OCI-LY7 (cell line): ENCODE results near the gene LRG1. TPM values are rescaled to one million over a fixed set of nuclear protein-coding genes. Genes with fewer than 3 reads are reported as not detected.

Source experiments
- BruUV-seq: library from RNA; stranded (reverse); fragments of 400-500 nt; replicated peaks from 2 replicates; lab custom pipeline; 2021; lab: Mats Ljungman, UMichigan
- CTCF ChIA-PET: fragments of 300-600 bp; sonication (Branson Sonifier 250); formaldehyde crosslinking; loops from one replicate; lab custom pipeline; 2022; ENCODE audit warnings: antibody characterized with exemption; ENCODE audit not compliant: unreplicated experiment; lab: Charles Lee
- POLR2A ChIA-PET: fragments of 300-600 bp; sonication (Branson Sonifier 250); formaldehyde crosslinking; loops from one replicate; lab custom pipeline; 2022; ENCODE audit warnings: antibody characterized with exemption; lab: Charles Lee
- DNase-seq: peaks from one replicate; pipeline ENCODE4 v3.0.0-alpha.2; 2015; ENCODE audit warnings: low spot score
- H2AFZ ChIP-seq: fragments of 200-600 bp; sonication (generic), shearing (Covaris generic); 2 replicates; pipeline ENCODE4 v1.6.1; 2014; ENCODE audit warnings: mild to moderate bottlenecking, antibody characterized with exemption, low read length, moderate library complexity
- H3K27ac ChIP-seq: fragments of 200-600 bp; sonication (generic); 2 replicates; pipeline ENCODE4 v1.5.1; 2014; ENCODE audit warnings: mixed run types, low read depth, mild to moderate bottlenecking, moderate library complexity, low read length, inconsistent platforms; ENCODE audit not compliant: poor library complexity, severe bottlenecking
- H3K36me3 ChIP-seq: fragments of 200-600 bp; sonication (generic); 2 replicates; pipeline ENCODE4 v1.6.1; 2014; ENCODE audit warnings: mild to moderate bottlenecking, antibody characterized with exemption, low read length, moderate library complexity, mixed read lengths; ENCODE audit not compliant: insufficient read depth
- H3K4me1 ChIP-seq: fragments of 200-600 bp; sonication (generic); 2 replicates; pipeline ENCODE4 v1.5.1; 2014; ENCODE audit warnings: mild to moderate bottlenecking, low read length; ENCODE audit not compliant: insufficient read depth, poor library complexity, severe bottlenecking
- H3K4me2 ChIP-seq: fragments of 200-600 bp; sonication (generic); 2 replicates; pipeline ENCODE4 v1.6.1; 2014; ENCODE audit warnings: mild to moderate bottlenecking, low read length
- H3K4me3 ChIP-seq: fragments of 200-600 bp; sonication (generic); 2 replicates; pipeline ENCODE4 v1.5.1; 2014; ENCODE audit warnings: mild to moderate bottlenecking, low read depth, low read length; ENCODE audit not compliant: poor library complexity, severe bottlenecking
- H3K79me2 ChIP-seq: fragments of 200-600 bp; sonication (generic); 2 replicates; pipeline ENCODE4 v1.6.1; 2016; ENCODE audit warnings: low read depth, mild to moderate bottlenecking, low read length, moderate library complexity, mixed read lengths; ENCODE audit not compliant: insufficient read depth
- H3K9me2 ChIP-seq: fragments of 200-600 bp; sonication (generic); 2 replicates; pipeline ENCODE4 v1.6.1; 2016; ENCODE audit warnings: mild to moderate bottlenecking, low read length, mixed read lengths; ENCODE audit not compliant: insufficient read depth
- H3K9me3 ChIP-seq: fragments of 200-600 bp; sonication (generic); 2 replicates; pipeline ENCODE4 v1.6.1; 2014; ENCODE audit warnings: mild to moderate bottlenecking, mixed run types, low read length, mixed read lengths
- H4K20me1 ChIP-seq: fragments of 200-600 bp; sonication (generic); 2 replicates; pipeline ENCODE4 v1.6.1; 2014; ENCODE audit warnings: mild to moderate bottlenecking, antibody characterized with exemption, low read length, moderate library complexity, mixed read lengths; ENCODE audit not compliant: insufficient read depth
- EZH2phosphoT487 ChIP-seq: fragments of 200-600 bp; sonication (generic); IDR thresholded peaks from 2 replicates; pipeline ENCODE4 v1.6.1; 2018; ENCODE audit warnings: low read depth, borderline replicate concordance, mild to moderate bottlenecking, mixed run types, antibody characterized with exemption, low read length, moderate library complexity, mixed read lengths
- intact Hi-C: fragments of 100-400 bp; cut with micrococcal nuclease; formaldehyde crosslinking; loops from one replicate; pipeline ENCODE4 v1.10.0; 2022; ENCODE audit not compliant: unreplicated experiment
- total RNA-seq, 2 experiments: library from RNA; depleted of rRNA in 1 of 2; stranded (reverse); fragments of >200 nt in 1 of 2; shearing (Covaris generic) in 1 of 2; gene quantifications; 2 replicates each; pipeline ENCODE4 v1.2.3, GENCODE V29; 2014 to 2022
- TF ChIP-seq, protein P1 (sequence below): fragments of 200-600 bp; sonication (generic); conservative IDR thresholded peaks from 2 replicates; pipeline ENCODE4 v1.5.1; 2014; ENCODE audit warnings: mild to moderate bottlenecking, antibody characterized with exemption, low read length, moderate library complexity, mixed read lengths

LRG1 gene
- total RNA-seq, 2 experiments from 2014 or later = 1.6 to 1.9 TPM

DNA sequence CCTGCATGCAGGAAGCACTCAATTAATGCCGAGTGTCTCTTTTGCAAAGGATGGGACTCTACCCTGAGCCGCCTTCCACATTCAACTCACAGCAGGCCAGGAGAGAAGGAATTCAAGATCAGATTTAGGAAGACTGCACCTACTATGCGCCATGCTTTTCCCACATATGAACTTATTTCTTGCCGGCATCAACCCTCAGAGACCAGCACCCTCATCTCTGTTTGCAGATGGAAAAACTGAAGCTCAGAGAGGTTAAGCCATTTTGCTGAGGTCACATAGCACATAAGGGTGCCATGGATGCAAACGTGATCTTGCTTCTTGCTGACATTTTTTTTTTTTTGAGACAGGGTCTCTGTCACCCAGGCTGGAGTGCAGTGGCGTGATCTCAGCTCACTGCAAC is 33.8 kb upstream of the LRG1 start:
- POLR2A ChIA-PET = no interaction called here
- DNase-seq = no peak
- H3K36me3 ChIP-seq = no peaks in the 10 kb centered on the region
- no peak for TF ChIP-seq EZH2phosphoT487
- TF ChIP-seq, protein P1, sequence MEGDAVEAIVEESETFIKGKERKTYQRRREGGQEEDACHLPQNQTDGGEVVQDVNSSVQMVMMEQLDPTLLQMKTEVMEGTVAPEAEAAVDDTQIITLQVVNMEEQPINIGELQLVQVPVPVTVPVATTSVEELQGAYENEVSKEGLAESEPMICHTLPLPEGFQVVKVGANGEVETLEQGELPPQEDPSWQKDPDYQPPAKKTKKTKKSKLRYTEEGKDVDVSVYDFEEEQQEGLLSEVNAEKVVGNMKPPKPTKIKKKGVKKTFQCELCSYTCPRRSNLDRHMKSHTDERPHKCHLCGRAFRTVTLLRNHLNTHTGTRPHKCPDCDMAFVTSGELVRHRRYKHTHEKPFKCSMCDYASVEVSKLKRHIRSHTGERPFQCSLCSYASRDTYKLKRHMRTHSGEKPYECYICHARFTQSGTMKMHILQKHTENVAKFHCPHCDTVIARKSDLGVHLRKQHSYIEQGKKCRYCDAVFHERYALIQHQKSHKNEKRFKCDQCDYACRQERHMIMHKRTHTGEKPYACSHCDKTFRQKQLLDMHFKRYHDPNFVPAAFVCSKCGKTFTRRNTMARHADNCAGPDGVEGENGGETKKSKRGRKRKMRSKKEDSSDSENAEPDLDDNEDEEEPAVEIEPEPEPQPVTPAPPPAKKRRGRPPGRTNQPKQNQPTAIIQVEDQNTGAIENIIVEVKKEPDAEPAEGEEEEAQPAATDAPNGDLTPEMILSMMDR = no peak
- H3K4me2 ChIP-seq = no peak overlapping the region
- H3K9me3 ChIP-seq = no peaks in the 10 kb centered on the region
- intact Hi-C loops = no loop called here
- CTCF ChIA-PET = no interaction called here
- H2AFZ ChIP-seq = no peak overlapping the region
- H3K4me1 ChIP-seq = no peaks in the 10 kb centered on the region
- no peaks in the 10 kb centered on the region for H3K9me2 ChIP-seq
- H3K27ac ChIP-seq = no peak overlapping the region
- no peak overlapping the region for H3K4me3 ChIP-seq
- no TSS peak for BruUV-seq
- no peaks in the 10 kb centered on the region for H4K20me1 ChIP-seq
- no peaks in the 10 kb centered on the region for H3K79me2 ChIP-seq

DNA sequence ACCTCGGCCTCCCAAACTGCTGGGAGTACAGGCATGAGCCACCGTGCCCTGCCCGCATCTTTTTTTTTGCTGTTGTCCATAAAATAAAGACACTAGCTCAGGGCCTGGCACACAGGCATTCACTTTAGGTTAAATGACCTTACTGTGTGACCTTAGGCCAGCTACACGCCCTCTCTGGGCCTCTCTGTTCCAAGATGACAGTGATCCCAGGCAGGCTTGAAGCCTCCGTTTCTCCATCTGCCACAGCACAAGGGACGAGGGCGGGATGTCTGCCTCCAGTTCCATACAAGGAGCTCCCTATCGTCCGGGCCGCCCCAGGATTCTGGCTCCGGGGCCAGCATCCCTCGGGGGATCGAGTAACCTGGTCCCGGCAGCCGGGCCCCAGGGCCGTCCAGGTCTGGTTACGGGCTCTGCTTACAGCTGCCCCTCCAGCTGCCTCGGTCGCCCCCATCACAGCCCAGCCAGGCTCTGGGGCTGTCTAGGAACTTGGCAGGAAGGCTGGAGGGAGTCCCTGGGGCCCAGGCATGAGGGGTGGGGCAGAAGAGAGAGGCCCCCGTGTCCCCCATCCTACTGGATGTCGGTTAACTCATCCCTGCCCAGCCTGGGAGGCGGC is 31.6 kb upstream of the LRG1 start:
- Histone ChIP-seq H3K4me2 (no peak overlapping the region), H3K4me3 (no peak overlapping the region), H3K27ac (no peak overlapping the region), H3K9me3 (no peaks in the 10 kb centered on the region), H3K4me1 (no peaks in the 10 kb centered on the region), H3K9me2 (no peaks in the 10 kb centered on the region), H2AFZ (no peak overlapping the region), H3K36me3 (no peaks in the 10 kb centered on the region), H3K79me2 (no peaks in the 10 kb centered on the region), H4K20me1 (no peaks in the 10 kb centered on the region)
- no peak for DNase-seq
- BruUV-seq = no TSS peak
- no peak for TF ChIP-seq EZH2phosphoT487
- TF ChIP-seq, protein P1 = no peak
- ChIA-PET POLR2A (interaction anchor here (0.6 to 1.3 kb wide), 2 partner anchors 61 to 71 kb away, joined by 3 to 4 read pairs; no protein-coding TSS in a partner anchor), CTCF (no interaction called here)
- intact Hi-C loops = no loop called here

DNA sequence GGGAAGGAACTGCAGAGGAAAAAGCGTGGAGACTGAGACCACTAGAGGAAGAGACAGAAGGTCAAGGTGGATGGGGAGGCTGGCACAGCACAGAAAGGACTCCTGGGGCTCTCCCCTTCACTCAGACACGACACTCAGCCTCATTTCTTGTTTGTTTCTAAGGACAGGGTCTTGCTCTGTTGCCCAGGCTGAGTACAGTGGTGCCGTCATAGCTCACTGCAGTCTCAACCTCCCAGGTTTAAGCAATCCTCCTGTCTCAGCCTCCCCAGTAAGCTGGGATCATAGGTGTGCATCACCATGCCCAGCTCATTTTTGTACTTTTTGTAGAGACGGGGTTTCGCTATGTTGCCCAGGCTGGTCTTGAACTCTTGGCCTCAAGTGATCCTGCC is 31.1 kb upstream of the LRG1 start:
- Histone ChIP-seq H3K4me2 (no peak overlapping the region), H3K27ac (no peak overlapping the region), H2AFZ (no peak overlapping the region), H3K36me3 (no peaks in the 10 kb centered on the region), H3K79me2 (no peaks in the 10 kb centered on the region), H3K9me2 (no peaks in the 10 kb centered on the region), H3K4me3 (no peak overlapping the region), H3K4me1 (no peaks in the 10 kb centered on the region), H4K20me1 (no peaks in the 10 kb centered on the region), H3K9me3 (no peaks in the 10 kb centered on the region)
- CTCF ChIA-PET = no interaction called here
- no TSS peak for BruUV-seq
- POLR2A ChIA-PET = interaction anchor here (1.3 kb wide), 1 partner anchor 62 kb away, joined by 3 read pairs; no protein-coding TSS in a partner anchor
- intact Hi-C loops = no loop called here
- TF ChIP-seq EZH2phosphoT487 = no peak
- TF ChIP-seq, protein P1 = no peak
- no peak for DNase-seq
